Adrenal gland (tissue), 5 donors: ENCODE results near the gene ATXN1.

Experiments used
- POLR2A ChIP-seq, 2 donors: fragments of 450-650 bp; IDR thresholded peaks; one replicate each; pipeline ENCODE4 v1.6.1; 2017; ENCODE audit warnings: antibody characterized with exemption in 2 of 2, mild to moderate bottlenecking in 2 of 2, moderate library complexity in 1 of 2
- TF ChIP-seq, protein P1 (sequence below), 6 experiments: fragments of 450-650 bp in 4 of 6; fragments of 200-600 bp in 2 of 6; sonication (generic) in 1 of 6; IDR thresholded peaks; 1 replicate in 5 of 6; 2 replicates in 1 of 6; pipeline versions ENCODE4 v1.5.1 to v1.8.0; 2016 to 2021; ENCODE audit warnings: antibody characterized with exemption in 6 of 6, mild to moderate bottlenecking in 2 of 6, moderate library complexity in 1 of 6
- donor health status: DM: no; HTN: no; CAD: no.

DNA sequence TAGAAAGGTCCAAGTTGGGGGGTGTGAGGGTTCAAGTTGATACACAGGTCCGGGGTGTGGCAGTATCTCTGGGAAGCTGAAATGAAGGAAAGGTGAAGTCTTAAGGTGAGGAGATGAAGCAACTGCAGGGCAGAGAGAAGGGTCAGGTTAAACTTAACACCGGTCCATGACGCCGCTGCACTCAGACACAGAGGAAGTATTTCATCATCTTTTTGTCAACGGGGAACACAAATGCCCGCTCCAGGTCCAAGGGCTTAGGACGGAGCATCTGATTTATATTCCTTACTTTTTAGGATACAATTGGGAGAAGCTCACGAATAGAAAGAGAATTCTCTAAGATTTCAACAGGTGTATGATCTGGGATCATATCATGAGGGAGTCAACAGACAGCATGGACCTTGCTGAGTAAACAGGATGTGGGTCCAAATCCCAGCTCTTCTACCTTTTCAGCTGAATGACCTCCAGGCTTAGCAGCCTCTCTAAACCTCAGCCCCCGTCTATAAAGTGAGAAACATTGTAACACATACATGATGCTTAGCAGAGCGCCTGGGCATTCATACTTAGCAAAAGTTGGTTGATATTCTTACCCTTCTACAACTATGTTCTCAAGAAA, 197.5 kb downstream of the ATXN1 start:
- TF ChIP-seq, protein P1, sequence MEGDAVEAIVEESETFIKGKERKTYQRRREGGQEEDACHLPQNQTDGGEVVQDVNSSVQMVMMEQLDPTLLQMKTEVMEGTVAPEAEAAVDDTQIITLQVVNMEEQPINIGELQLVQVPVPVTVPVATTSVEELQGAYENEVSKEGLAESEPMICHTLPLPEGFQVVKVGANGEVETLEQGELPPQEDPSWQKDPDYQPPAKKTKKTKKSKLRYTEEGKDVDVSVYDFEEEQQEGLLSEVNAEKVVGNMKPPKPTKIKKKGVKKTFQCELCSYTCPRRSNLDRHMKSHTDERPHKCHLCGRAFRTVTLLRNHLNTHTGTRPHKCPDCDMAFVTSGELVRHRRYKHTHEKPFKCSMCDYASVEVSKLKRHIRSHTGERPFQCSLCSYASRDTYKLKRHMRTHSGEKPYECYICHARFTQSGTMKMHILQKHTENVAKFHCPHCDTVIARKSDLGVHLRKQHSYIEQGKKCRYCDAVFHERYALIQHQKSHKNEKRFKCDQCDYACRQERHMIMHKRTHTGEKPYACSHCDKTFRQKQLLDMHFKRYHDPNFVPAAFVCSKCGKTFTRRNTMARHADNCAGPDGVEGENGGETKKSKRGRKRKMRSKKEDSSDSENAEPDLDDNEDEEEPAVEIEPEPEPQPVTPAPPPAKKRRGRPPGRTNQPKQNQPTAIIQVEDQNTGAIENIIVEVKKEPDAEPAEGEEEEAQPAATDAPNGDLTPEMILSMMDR (IDR thresholded peaks at IDR 0.05), result no peak
- no peak for TF ChIP-seq POLR2A (IDR thresholded peaks at IDR 0.05)
